Erythroblast (primary cell): Measurements from ENCODE around the gene IMMP2L.

ENCODE experiments used
- DNase-seq, 2 experiments: peaks; one replicate each; lab custom pipeline; 2025; lab: John Stamatoyannopoulos, UW
- GATA1 ChIP-seq: IDR thresholded peaks from 2 replicates; pipeline ENCODE4 v1.6.1; 2011; ENCODE audit warnings: low read depth, mild to moderate bottlenecking, control low read depth, low read length, moderate library complexity
- POLR2A ChIP-seq: IDR thresholded peaks from 2 replicates; pipeline ENCODE4 v1.6.1; 2011; ENCODE audit warnings: mild to moderate bottlenecking, low read length

Gene IMMP2L

DNA sequence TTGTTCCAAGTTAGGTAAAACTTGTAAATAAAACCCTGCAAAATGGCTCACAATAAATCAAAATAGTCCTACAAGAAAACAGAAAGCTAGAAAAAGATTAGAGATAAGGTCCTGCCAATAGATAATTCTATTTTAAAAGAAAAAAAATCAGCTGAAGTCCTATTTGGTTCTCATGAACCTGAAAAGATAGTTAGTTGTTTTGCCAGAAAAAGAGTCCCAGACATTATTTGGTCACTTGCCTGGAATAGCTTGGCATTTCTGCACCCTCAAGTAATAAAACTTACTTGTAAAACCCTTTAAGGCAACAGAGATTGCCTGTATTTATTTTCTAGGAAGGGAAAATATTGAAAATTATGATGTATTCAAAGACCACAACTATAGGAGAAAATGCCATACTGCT, 423.7 kb downstream of the IMMP2L start:
- TF ChIP-seq GATA1, result no peak
- no peak for TF ChIP-seq POLR2A

DNA sequence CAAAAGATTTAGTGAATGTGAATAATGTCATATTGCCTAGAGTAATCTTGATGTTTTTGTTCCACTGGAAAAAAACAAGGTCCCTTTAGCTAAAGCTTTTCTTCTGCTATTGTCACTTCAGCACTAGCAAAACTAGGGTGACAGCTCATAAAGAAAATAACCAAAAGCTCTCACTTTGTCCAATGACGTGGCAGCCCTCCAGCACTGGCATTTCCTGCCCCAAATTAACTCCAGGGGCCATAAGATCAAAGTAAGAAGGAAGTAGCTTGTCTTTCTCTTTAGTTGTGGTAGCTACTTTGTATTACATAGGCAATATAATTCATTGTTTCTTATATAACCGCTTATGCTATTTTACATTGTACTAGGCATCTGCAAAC, 424.1 kb downstream of the IMMP2L start:
- TF ChIP-seq GATA1, result no peak
- no peak for TF ChIP-seq POLR2A
- no peak for DNase-seq

More for the DNA sequence above, 423.7 kb downstream of the IMMP2L start:
- no peak for DNase-seq

DNA sequence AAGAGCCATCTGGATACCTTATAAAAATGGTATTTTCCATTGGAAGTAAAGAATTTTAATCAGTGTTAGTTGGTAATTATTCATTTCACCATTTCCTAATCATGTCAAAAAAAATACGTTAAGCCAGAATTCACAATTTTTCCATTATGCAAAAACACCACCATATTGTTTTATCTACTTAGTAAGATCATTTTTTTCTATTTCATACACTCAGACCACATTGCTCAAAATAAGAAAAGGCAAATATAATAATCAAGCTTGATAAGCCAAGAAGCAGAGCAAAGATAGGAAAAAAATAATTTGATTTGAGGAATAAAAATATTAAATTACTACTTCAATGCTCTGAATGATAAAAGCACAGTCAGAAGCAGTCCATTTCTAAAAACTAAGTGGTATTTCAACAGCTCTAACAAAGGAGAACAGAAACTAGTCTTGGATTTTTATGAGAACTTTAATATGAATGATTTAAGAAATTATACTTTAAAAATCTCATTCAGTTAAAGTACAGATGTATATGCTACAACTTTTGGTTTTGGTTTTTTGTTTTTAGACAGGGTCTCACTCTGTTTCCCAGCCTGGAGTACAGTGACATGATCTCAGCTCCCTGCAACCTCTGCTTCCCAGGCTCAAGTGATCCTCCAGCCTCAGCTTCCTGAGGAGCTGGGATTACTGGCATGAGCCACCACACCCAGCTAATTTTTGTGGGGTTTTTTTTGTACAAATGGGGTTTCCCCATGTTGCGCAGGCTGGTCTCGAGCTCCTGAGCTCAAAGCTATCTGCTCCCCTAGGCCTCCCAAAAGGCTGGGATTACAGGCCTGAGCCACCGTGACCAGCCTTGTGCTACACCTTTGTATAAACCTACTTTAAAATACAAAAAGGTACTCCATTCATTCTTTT, 424.7 kb downstream of the IMMP2L start:
- DNase-seq, result no peak
- TF ChIP-seq GATA1, result no peak

DNA sequence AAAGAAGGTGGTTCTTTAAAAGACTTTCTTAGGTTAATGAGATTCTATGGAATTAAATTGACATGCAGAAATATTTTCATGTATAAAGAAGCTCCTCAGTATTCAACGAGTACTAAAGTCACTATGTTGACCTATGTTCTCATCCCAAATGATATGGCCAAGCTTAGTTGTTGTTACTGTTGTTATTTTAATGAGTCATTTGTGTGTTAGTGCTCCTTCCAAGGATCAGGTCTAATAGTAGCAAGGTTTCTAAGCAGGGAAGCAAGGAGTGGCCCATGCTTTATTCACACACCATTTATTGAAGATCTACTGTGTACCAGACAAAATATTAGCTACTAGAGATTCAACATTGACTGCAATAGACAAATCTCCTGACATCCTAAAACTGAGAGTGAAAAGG, 429.5 kb downstream of the IMMP2L start:
- TF ChIP-seq POLR2A, result no peak
- no peak for TF ChIP-seq GATA1
- no peak for DNase-seq

DNA sequence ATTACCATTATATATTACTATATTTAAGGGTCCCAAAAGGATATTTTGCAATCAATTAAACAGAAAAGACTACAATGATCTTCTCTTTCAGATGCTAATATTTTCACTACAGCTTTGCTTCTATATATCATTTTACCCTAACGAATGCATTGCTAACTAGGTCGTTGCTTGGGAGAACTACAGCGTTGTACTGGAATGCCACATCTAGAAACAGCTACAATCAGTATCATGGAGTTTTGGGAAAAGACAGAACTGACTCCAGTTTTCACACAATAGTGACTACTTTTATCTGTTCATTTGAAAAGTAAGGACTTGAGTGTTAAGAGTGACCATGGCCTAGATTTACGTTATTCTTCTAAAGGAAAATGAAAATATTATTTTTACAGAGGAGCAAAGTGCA, 432.9 kb downstream of the IMMP2L start:
- no peak for DNase-seq
- TF ChIP-seq POLR2A (no peak), GATA1 (no peak)

DNA sequence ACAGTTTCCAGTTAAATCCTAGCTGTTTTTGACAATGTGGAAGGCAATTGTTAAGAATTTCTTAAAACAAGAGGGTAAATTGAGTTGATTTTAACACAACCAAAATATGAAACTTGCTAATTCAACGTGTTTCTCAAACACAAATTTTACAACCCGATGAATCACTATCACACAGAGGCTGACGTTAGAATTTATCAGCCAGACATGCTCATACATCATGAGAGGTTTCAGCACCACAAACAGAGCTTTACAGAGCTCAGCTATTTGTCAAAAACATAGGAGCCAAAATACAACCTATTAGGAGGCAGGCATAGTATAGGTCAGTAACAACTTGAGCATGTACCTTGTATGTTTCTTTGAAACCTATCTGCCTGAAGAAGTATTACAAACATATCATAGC, 435.3 kb downstream of the IMMP2L start:
- no peak for DNase-seq
- TF ChIP-seq POLR2A, result no peak
- no peak for TF ChIP-seq GATA1

DNA sequence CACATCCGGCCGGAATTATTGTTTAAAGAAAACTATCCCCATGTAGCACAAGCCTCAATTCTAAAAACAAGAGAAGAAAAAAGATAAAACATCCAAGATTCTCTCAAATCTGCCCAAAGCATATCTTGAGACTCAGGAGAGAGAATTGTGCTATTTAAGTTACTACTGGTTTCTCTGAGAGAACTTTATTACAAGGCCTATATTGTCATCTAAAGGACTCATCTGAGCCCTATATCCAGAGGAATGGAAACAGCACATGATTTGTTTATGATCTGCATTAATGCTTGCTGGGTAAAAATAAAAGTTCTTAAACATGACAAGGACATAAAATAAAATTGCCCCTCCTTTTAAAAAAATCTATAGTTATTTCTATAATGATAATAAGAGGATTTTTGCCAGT, 446.3 kb downstream of the IMMP2L start:
- DNase-seq, result no peak
- TF ChIP-seq GATA1 (no peak), POLR2A (no peak)

DNA sequence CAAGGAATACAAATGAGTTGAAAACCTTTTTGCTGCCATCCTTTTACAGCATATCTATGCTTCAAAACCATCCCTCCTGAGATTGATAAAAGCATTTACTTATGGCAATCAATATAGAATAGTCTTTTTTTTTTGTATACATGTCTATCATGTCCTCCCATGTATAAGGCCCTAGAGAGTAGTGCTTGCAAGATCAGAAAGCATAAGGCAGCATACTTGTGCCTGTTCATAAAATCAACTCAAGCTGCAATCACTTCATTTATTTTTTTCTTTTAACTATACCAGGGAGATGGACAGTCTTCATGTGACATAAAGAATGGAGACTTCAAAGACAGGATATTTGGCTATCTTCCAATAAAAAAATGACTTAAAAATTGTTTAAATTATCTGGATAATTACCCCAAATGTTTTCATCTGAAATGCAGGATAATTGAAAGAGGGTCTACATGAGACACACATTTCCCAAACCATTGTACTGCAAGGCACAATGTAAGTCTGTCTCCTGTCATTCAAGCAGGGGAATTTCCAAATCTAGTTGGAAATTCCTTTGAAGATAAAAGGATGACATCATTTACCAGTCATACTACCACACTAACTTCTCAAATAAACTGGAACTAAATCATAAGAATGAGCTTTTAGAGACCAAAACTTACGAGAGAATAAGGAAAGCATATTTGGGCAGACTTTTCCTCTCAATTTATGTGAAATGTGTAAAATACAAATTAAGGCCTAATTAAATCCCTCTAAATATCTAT, 448.9 kb downstream of the IMMP2L start:
- DNase-seq, result no peak
- TF ChIP-seq GATA1 (no peak), POLR2A (no peak)

DNA sequence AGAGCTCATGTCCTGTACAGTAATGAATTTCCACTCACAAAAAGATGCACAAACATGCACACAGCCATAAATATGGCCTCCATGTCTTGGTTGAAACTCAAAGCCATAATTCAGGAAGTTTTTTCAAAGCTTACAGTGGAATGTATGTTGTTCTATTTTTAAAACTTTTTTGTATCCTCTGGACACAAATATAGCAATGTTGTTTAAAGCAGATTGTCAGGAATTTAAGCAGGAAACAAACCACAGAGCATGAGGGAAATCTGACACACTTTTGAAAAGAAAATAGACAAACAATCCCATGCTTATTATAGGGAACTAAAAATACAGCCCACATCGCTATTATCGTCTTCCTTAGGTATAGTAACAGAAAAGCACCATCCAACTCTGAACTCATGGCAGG, 449.9 kb downstream of the IMMP2L start:
- DNase-seq, result no peak
- no peak for TF ChIP-seq GATA1
- no peak for TF ChIP-seq POLR2A

DNA sequence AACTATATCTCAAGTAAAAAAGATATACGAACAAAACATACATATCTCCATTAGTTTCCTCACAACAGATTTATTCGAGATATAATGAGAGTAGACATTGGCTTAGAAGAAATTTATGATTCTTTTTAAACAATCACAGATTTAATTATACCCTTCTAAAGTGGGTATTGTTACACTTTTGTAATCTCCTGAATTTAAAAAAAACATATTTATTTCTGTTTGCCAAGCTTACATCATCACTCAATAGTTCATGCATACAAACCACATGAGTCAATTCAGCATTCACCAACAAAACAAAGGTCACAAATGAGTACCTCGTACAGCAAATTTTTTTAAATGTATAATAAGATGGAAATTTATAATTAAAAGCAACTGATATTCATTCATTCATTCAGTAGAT, 453.8 kb downstream of the IMMP2L start:
- no peak for DNase-seq
- TF ChIP-seq GATA1, result no peak
- no peak for TF ChIP-seq POLR2A

DNA sequence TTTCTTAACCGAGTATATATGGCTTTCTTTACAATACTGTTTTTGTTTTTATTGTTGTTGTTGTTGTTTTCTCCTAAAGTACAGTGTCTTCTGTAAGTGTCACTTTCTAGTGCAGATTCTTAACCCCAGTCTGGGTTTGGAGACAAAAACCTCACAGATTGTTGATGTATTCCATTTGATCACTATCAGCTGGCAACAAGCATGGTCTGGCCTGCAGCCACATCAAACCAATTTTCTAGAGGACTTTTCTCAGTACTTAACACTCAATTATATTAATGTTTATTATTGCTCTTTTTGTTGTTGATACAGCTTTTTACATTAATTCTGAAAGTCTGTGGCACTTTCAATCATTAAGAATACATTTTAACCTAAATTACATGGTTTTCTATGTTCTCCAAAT, 454.3 kb downstream of the IMMP2L start:
- no peak for DNase-seq

DNA sequence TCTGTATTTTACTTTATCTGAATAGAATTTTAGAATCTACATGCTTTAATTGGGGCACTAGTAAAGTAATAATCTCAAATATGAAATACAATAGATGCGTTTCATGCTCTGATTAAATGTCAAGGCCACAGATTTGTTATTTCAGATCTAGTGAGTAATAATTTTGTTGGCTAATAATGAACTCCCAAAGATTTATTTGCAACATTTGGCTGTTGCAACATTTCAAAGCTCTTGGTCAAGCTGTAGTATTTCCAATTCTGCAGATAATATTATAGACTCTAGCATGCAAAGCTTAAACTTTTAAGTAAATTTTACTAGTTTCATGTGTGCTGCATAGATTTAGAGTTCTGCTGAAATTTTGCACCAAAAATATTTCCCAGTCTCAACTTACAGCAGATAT, 454.7 kb downstream of the IMMP2L start:
- no peak for DNase-seq
- no peak for TF ChIP-seq GATA1

More for the DNA sequence above, 454.3 kb downstream of the IMMP2L start:
- TF ChIP-seq GATA1, result no peak
- no peak for TF ChIP-seq POLR2A

DNA sequence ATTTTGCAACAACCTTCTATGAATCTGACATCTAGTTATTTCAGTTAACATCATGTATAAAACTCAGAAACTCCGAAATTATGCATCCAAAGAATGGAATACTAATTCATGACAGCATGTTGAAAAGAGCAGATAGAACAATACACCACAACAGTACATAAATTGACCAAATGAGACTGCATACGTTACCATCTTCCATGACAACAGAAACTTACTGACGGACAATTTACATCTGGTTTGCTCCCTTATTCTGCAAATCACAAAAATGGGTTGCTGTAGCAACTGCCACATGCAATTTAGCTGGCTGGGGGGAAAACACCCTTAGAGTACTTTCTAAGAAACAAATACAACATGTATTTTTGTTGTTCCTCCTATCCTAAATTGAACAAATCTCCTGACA, 457.0 kb downstream of the IMMP2L start:
- no peak for TF ChIP-seq GATA1
- TF ChIP-seq POLR2A, result no peak
- no peak for DNase-seq

DNA sequence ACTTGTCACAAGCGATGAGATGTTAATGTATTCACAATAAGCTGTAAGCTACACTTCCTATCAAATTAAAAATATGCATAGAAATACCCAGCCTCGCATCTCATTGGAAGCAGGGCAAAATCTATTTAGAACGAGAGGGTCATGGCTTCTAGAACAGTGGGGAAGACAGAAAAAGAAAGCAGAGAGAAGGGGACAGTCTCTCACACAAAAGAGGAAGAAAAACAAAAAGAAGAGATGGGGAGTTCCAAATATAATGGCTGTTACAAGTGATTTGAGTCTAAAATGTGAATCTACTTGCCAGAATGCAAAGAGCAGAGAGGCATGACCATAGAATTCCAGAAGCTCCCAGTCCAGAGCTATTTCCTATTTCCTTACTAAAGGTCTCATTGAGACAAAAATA, 457.6 kb downstream of the IMMP2L start:
- no peak for DNase-seq
- TF ChIP-seq GATA1, result no peak
- no peak for TF ChIP-seq POLR2A

DNA sequence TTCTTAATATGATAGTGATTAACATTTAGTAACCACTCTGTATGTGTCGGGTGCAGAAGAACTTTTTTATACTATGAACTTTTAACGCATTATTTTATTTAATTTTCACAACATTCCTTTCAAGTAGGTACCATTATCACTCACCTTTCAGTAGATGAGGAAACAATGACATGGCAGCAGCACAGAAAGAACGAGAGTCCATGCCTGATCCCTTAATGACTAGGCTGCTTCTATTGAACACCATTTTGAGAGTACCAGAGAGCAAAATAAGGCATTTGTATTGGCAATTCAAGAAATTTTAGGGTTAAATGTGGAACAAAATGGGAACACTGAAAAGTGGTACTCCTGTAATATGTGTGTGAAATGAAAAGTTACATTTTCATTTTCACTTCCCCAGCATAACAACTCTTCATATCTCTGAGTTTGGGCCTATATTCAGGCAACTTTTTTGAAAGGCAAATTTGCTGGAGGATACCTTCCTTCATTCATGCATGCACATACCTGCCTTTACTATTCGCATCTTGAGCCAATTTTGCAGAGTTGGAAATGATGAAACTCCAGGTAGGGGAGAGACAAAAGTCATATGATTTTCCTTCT, 458.5 kb downstream of the IMMP2L start:
- TF ChIP-seq POLR2A (no peak), GATA1 (no peak)
- no peak for DNase-seq

DNA sequence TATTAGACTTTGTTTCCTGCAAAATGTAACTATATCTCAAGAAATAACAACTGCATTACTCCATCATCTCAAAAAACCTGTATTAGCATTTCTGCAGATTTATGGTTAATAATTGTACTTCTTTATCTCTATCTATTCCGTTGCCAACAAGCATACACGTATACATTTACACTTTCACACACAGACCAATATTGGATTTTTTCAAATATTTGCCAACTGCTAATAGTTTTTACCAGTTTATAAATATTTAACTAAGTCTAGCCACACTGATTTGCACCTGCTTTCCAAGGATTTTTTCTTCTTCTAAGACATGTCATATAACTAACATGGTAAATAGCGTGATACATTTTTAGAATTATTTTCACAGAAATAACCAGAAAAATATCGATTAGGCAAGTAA, 459.2 kb downstream of the IMMP2L start:
- no peak for DNase-seq
- TF ChIP-seq GATA1, result no peak
- no peak for TF ChIP-seq POLR2A
